Activated naive CD4-positive, alpha-beta T cell treated with anti-CD3 and anti-CD28 coated beads, Interleukin-2, amount 50 U/mL, for 24 hours (primary cell): ENCODE measurements around the gene MFAP3L.
"Not testable (repeated sequence)": the region's sequence is repeated elsewhere in the genome, so short reads cannot be mapped to it uniquely, and the experiment has no call there.

Source experiments
- H3K27ac Mint-ChIP-seq: one replicate; pipeline ENCODE4 v1.8.0; 2021; ENCODE audit warnings: mild to moderate bottlenecking, mixed read lengths
- H3K27me3 Mint-ChIP-seq: one replicate; pipeline ENCODE4 v1.8.0; 2021; ENCODE audit warnings: mixed read lengths
- H3K36me3 Mint-ChIP-seq: one replicate; pipeline ENCODE4 v1.8.0; 2021; ENCODE audit warnings: mixed read lengths
- H3K4me1 Mint-ChIP-seq: one replicate; pipeline ENCODE4 v1.8.0; 2021; ENCODE audit warnings: mixed read lengths
- H3K4me3 Mint-ChIP-seq: one replicate; pipeline ENCODE4 v1.8.0; 2021; ENCODE audit warnings: mild to moderate bottlenecking, mixed read lengths
- H3K9me3 Mint-ChIP-seq: one replicate; pipeline ENCODE4 v1.8.0; 2021; ENCODE audit warnings: mixed read lengths

Gene MFAP3L

GRCh38 chr4:169976951-169977350 lies 49.2 kb downstream of the MFAP3L start:
- no peaks in the 10 kb centered on the region for H3K9me3 Mint-ChIP-seq
- no peaks in the 10 kb centered on the region for H3K36me3 Mint-ChIP-seq
- no peak overlapping the region for H3K27ac Mint-ChIP-seq
- peaks cover 15% of the 10 kb centered on the region for H3K27me3 Mint-ChIP-seq
- H3K4me3 Mint-ChIP-seq = no peak overlapping the region
- H3K4me1 Mint-ChIP-seq = no peaks in the 10 kb centered on the region

- Mint-ChIP-seq H3K4me3 (no peak overlapping the region), H3K27me3 (peaks cover 10% of the 10 kb centered on the region), H3K36me3 (no peaks in the 10 kb centered on the region), H3K27ac (peak overlapping the region; percentile 1), H3K4me1 (no peaks in the 10 kb centered on the region), H3K9me3 (no peaks in the 10 kb centered on the region)
These were observed 50.1 kb downstream of the MFAP3L start for GRCh38 chr4:169975838-169976796.

GRCh38 chr4:169975131-169975837 lies 50.9 kb downstream of the MFAP3L start:
- H3K36me3 Mint-ChIP-seq = no peaks in the 10 kb centered on the region
- H3K4me3 Mint-ChIP-seq = no peak overlapping the region
- H3K27ac Mint-ChIP-seq = no peak overlapping the region
- H3K27me3 Mint-ChIP-seq = peaks cover 10% of the 10 kb centered on the region
- no peaks in the 10 kb centered on the region for H3K9me3 Mint-ChIP-seq
- H3K4me1 Mint-ChIP-seq = no peaks in the 10 kb centered on the region

DNA sequence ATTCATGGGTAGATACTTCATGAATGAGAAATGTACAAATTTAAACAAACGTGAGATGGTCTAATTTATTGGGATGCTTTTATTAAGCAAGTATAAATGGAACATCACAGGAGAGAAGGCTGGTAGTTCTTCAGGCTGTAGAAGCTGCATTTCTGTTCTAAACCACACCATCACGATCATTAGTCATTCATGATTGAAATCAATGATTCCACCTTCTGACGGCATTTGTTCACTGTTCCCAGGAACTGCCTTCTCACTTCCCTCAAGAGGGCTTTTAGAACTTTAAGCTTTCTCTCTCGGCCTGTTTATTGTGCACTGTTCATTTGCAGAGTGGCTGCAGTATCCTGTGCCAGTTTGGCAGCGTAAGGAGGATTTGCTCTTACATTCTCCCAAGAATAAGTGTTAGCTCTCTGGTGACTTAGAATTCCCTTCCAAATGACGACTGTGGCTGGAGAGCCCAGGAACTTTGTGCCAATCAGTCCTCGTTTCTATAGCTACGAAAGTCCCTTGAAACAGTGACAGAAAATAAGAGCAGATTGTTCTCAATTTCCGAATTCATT lies 54.7 kb downstream of the MFAP3L start:
- peaks cover 12% of the 10 kb centered on the region for H3K27me3 Mint-ChIP-seq
- H3K9me3 Mint-ChIP-seq = peaks cover 4% of the 10 kb centered on the region
- H3K27ac Mint-ChIP-seq = no peak overlapping the region
- H3K36me3 Mint-ChIP-seq = no peaks in the 10 kb centered on the region
- H3K4me3 Mint-ChIP-seq = no peak overlapping the region
- H3K4me1 Mint-ChIP-seq = no peaks in the 10 kb centered on the region

DNA sequence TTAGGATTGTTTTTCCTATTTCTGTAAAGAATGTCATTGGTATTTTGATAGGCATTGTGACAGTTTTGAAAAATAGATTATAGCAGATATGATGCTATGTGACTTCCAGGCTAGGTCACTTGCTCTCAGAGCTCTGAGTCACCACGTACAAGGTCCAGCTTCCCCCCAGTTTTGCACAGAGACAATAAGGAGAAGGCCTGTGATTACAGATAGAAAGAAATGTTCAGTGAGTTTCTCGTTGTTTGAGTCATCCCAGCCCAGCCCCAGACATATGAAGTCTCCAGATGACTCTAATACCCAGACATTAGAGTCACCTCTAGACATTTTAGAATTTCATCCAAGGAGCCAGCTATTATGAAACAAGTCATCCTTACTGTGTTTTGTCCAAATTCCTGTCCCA lies 57.2 kb downstream of the MFAP3L start:
- Mint-ChIP-seq H3K36me3 (no peaks in the 10 kb centered on the region), H3K9me3 (peaks cover 4% of the 10 kb centered on the region), H3K4me1 (no peaks in the 10 kb centered on the region), H3K27me3 (peaks cover 9% of the 10 kb centered on the region), H3K4me3 (no peak overlapping the region), H3K27ac (no peak overlapping the region)

- no peaks in the 10 kb centered on the region for H3K4me1 Mint-ChIP-seq
- H3K9me3 Mint-ChIP-seq = peaks cover 4% of the 10 kb centered on the region
- no peaks in the 10 kb centered on the region for H3K36me3 Mint-ChIP-seq
- peaks cover 7% of the 10 kb centered on the region for H3K27me3 Mint-ChIP-seq
- no peak overlapping the region for H3K4me3 Mint-ChIP-seq
- H3K27ac Mint-ChIP-seq = no peak overlapping the region
These were observed 62.2 kb downstream of the MFAP3L start for GRCh38 chr4:169963998-169964397.

- H3K4me3 Mint-ChIP-seq = no peak overlapping the region
- no peaks in the 10 kb centered on the region for H3K4me1 Mint-ChIP-seq
- H3K36me3 Mint-ChIP-seq = no peaks in the 10 kb centered on the region
- no peak overlapping the region for H3K27ac Mint-ChIP-seq
- H3K9me3 Mint-ChIP-seq = no peaks in the 10 kb centered on the region
- H3K27me3 Mint-ChIP-seq = peaks cover 6% of the 10 kb centered on the region
These were observed 66.9 kb downstream of the MFAP3L start for GRCh38 chr4:169959254-169959653.

DNA sequence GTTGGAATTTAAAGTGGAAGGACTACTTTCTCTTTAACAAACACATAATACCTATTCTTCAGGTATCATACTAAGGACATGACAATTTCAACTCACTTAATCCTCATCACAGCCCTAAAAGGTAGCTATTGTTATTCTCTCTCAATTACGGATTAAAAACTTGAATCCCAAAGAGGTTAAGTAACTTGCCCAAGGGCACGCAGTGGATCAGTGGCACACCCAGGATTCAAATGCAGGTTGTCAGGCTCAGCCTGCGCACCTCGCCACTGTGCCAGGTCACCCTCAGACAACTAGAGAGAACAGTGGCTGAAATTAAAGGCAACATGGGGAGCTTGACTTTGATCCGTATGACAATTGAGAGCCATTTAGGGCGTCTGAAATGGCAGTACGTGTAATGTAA lies 67.6 kb downstream of the MFAP3L start:
- H3K4me1 Mint-ChIP-seq = no peaks in the 10 kb centered on the region

GRCh38 chr4:169957785-169958184 lies 68.4 kb downstream of the MFAP3L start:
- Mint-ChIP-seq H3K4me3 (no peak overlapping the region), H3K9me3 (no peaks in the 10 kb centered on the region), H3K36me3 (no peaks in the 10 kb centered on the region), H3K4me1 (no peaks in the 10 kb centered on the region), H3K27me3 (peaks cover 6% of the 10 kb centered on the region), H3K27ac (no peak overlapping the region)

More for the DNA sequence above, 67.6 kb downstream of the MFAP3L start:
- Mint-ChIP-seq H3K9me3 (no peaks in the 10 kb centered on the region), H3K4me3 (no peak overlapping the region), H3K36me3 (no peaks in the 10 kb centered on the region), H3K27me3 (peaks cover 6% of the 10 kb centered on the region), H3K27ac (no peak overlapping the region)

DNA sequence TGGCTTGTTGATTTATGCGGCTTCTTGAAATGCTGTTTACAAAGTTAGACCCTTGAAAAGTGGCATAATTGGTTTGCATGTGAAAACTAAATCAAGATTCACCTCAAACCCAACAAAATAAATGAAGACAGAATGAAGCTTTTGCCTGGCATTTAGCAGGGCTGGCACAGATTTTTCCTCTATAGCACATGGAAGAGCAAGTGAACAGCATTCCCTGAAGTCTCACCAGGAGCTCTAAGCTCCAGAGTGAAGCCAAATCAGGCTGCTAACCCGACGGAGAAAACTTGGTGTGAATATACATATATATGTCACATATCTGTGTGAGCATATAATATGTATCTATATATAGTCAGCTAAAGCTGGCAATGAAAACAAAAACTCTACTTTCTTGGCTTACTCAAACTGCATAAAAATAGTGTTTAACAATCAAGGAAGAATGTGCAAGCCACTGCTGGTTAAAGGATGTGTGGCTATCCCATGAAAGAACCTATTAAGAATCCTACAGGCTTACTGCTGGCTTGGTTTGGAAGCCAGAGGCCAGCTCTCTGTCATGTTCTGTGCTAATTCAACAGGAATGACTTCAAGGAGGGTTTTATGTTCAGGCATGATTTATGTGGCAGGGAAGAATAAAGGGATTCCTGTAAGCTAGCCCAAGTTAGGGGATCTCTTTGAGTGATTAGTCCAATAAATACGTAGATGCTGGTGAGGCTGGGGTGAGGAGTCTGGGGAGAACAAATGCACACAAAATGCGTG lies 69.9 kb downstream of the MFAP3L start:
- no peaks in the 10 kb centered on the region for H3K4me1 Mint-ChIP-seq
- no peaks in the 10 kb centered on the region for H3K9me3 Mint-ChIP-seq
- H3K27me3 Mint-ChIP-seq = peaks cover 6% of the 10 kb centered on the region
- H3K4me3 Mint-ChIP-seq = no peak overlapping the region
- H3K36me3 Mint-ChIP-seq = no peaks in the 10 kb centered on the region
- H3K27ac Mint-ChIP-seq = no peak overlapping the region

DNA sequence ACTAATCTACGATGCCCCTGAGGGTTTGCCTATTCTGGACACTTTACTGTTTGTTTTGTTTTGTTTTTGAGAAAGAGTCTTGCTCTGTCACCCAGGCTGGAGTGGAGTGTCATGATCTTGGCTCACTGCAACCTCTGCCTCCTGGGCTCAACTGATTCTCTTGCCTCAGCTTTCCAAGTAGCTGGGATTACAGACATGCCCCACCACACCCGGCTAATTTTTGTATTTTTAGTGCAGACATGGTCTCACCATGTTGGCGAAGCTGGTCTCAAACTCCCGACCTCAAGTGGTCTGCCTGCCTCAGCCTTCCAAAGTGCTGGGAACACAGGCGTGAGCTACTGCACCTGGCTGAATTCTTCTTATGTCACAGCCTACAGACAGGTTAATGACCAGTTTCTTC lies 70.7 kb downstream of the MFAP3L start:
- Mint-ChIP-seq H3K27ac (no peak overlapping the region), H3K4me1 (no peaks in the 10 kb centered on the region), H3K4me3 (no peak overlapping the region), H3K27me3 (peaks cover 6% of the 10 kb centered on the region), H3K36me3 (no peaks in the 10 kb centered on the region), H3K9me3 (no peaks in the 10 kb centered on the region)

GRCh38 chr4:169952236-169953002 lies 73.8 kb downstream of the MFAP3L start:
- Mint-ChIP-seq H3K27me3 (peaks cover 4% of the 10 kb centered on the region), H3K9me3 (no peaks in the 10 kb centered on the region), H3K4me1 (no peaks in the 10 kb centered on the region), H3K36me3 (no peaks in the 10 kb centered on the region), H3K27ac (no peak overlapping the region), H3K4me3 (no peak overlapping the region)

- H3K4me1 Mint-ChIP-seq = no peaks in the 10 kb centered on the region
- no peaks in the 10 kb centered on the region for H3K9me3 Mint-ChIP-seq
- H3K36me3 Mint-ChIP-seq = no peaks in the 10 kb centered on the region
- H3K4me3 Mint-ChIP-seq = no peak overlapping the region
- H3K27me3 Mint-ChIP-seq = peaks cover 2% of the 10 kb centered on the region
- H3K27ac Mint-ChIP-seq = no peak overlapping the region
These were observed 77.9 kb downstream of the MFAP3L start for GRCh38 chr4:169948271-169948670.

DNA sequence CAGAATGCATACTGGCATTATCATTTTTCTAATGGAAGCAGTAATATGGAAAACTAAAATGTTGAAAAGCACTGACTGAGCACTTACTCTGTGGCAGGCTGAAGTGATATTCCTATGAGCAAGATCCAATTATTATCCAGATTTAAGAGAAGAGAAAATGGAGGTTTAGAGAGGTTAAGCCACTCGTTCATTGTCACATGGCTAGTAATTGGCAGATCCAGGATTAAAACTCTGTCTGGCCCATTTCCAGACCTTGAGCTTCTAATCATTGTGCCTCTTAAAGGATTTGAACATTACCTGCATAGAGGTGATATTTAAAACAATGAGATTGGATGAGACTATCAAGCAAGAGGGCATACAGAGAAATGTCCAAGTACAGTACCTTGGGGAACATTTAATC lies 80.6 kb downstream of the MFAP3L start:
- Mint-ChIP-seq H3K9me3 (no peaks in the 10 kb centered on the region), H3K4me3 (no peak overlapping the region), H3K36me3 (no peaks in the 10 kb centered on the region), H3K4me1 (no peaks in the 10 kb centered on the region), H3K27ac (no peak overlapping the region), H3K27me3 (peaks cover 2% of the 10 kb centered on the region)

- not testable (repeated sequence) for H3K36me3 Mint-ChIP-seq, H3K4me1 Mint-ChIP-seq, H3K4me3 Mint-ChIP-seq, H3K27ac Mint-ChIP-seq, H3K27me3 Mint-ChIP-seq, H3K9me3 Mint-ChIP-seq
These were observed 82.6 kb downstream of the MFAP3L start for GRCh38 chr4:169943601-169944000.
